Choroid plexus epithelial cell (primary cell): ENCODE data around the gene NMT2.

Source experiments
- DNase-seq: peaks from one replicate; pipeline ENCODE4 v3.0.0-alpha.2; 2010; ENCODE audit warnings: low read depth
- H3K4me3 ChIP-seq: 2 replicates; pipeline ENCODE4 v1.5.1; 2011; ENCODE audit warnings: low read depth, mild to moderate bottlenecking, control low read depth, low read length, moderate library complexity
- TF ChIP-seq, protein P1 (sequence below): conservative IDR thresholded peaks from 2 replicates; pipeline ENCODE4 v1.5.1; 2011; ENCODE audit warnings: low read depth, mild to moderate bottlenecking, control low read depth, inconsistent platforms, low read length, moderate library complexity

The NMT2 gene

DNA sequence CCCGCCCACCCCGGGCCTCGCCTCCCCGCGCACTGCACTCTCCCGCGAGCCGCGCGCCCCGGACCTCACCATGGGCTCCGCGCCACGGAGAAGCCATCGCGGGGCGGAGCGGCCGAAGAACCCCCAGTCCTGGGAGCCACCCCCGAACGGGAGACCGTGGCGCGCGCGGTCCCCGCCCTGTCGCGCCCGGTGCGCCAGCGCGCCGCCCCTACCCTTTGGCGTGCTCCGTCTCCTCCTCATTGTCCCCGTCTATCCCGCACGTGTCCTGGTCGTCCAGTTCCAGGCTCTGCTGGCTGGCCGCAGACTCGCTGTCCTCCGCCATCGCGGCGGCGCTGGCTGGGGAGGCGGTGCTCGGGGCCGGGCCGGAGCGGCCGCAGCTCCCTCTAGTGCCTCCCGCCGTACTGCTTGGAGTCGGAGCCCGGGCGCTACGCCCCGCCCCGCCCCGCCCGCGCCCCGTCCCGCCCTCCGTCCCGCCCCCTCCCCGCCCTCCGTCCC, at the start of gene NMT2:
TSS of gene NMT2 (minus strand) at position 403 of the 495 bp plus-strand sequence. CDS start at position 322, 81 bp downstream.
- peak within 1 kb of the TSS; percentile 85 for H3K4me3 ChIP-seq
- TF ChIP-seq, protein P1, sequence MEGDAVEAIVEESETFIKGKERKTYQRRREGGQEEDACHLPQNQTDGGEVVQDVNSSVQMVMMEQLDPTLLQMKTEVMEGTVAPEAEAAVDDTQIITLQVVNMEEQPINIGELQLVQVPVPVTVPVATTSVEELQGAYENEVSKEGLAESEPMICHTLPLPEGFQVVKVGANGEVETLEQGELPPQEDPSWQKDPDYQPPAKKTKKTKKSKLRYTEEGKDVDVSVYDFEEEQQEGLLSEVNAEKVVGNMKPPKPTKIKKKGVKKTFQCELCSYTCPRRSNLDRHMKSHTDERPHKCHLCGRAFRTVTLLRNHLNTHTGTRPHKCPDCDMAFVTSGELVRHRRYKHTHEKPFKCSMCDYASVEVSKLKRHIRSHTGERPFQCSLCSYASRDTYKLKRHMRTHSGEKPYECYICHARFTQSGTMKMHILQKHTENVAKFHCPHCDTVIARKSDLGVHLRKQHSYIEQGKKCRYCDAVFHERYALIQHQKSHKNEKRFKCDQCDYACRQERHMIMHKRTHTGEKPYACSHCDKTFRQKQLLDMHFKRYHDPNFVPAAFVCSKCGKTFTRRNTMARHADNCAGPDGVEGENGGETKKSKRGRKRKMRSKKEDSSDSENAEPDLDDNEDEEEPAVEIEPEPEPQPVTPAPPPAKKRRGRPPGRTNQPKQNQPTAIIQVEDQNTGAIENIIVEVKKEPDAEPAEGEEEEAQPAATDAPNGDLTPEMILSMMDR = peak; percentile 39
- no peak for DNase-seq

DNA sequence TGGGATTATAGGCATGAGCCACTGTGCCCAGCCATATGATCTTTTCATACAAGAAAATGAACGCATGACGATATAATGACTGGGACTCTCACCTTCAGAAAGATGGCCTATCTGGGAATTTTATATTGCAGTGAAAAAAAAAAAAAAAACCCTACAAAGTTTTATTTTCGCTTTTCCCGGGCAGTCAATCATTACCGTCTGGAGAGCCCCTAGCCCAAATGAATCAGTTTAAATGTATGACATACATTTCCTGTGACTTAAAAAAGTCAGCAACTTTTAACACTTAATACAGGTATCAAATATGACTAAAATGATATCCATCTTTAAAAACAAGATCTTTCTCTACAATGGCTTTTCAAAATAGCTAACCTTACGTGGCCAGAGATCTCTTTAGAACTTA, 48.2 kb upstream of the NMT2 start:
- no peak overlapping the region for H3K4me3 ChIP-seq
- TF ChIP-seq, protein P1 = no peak
- no peak for DNase-seq

DNA sequence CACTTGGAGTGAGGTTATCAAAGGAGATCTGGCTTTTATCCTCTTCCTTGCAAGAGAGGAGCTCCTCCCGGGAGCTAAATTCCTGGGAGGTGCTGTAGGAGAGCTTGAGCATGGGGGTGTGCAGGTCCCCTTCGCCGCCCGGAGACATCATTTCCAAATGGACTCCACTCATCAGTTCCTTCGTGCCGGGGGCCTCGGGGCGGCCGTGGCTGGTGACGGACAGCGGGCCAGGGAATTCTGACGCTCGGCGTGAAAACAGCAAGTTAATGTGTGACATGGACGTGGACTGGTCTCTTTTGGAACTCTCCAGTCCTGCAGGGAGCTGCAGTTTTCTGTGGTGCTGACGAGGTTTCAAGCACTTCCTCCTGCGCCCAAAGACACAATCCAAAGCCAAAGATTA, 45.7 kb upstream of the NMT2 start:
- no peak overlapping the region for H3K4me3 ChIP-seq
- TF ChIP-seq, protein P1 = no peak
- DNase-seq = no peak

DNA sequence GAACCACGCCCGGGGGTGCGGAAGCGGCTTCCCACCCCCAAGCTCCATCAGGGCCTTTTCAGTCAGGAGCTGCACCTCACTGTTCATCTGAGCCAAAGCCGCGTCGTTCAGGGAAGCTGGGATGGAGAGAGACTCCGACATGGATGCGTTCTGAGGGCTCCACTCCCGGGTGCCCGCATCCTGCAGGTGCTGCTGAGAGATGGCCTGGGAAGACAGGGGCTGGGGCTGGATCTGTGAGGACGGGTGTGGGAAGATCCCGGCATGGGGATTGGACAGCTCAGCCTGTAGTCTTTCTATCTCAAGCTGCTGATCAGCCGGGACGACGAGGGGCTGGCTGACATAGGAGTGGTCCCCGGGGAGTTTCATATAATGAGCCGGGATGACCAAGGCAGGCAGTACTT, 45.0 kb upstream of the NMT2 start:
- H3K4me3 ChIP-seq = no peak overlapping the region
- TF ChIP-seq, protein P1 = no peak

DNA sequence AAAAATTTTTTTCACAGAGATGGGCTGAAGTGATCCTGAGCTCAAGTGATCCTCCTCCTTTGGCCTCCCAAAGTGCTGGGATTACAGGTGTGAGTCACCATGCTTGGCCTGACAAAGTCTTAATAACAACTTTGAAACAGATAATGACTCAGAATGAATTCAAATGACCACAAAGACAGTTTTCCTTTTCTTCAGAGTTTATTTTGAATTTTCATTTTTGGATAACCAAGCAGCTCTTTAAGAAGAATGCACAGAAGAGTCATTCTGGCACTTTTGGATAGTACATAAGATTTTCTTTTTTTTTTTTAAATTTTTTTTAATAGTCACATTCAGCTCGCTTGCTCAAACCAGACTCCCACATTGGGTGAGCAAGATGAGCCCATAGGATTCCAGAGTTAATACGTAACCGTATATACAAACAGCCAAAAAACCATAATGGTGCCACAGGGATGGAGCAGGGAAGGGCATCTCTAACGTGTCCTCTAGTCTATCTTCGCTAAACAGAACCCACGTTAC, 43.0 kb upstream of the NMT2 start:
- no peak overlapping the region for H3K4me3 ChIP-seq
- TF ChIP-seq, protein P1 = no peak
- DNase-seq = peak; percentile 56

More for the DNA sequence above, 45.0 kb upstream of the NMT2 start:
- no peak for DNase-seq

DNA sequence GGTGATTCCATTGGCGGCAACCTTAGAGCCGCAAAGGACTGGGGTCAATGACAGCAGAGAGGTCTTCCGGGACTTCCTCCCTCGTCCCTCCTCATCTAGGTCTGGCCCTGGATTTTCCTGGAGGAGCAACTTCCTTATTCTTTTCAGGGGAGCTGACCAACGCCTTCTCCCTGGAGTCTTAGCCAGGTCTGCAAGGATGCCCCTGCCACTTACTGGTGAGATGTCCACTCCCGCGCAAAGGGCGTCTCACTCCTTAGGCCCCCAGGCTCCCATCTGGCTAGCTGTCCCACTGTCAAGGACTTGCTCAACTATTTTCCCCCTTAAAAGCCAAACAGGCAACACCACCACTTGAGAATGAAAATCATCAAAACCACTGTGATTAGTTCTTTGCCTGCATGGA, 42.0 kb upstream of the NMT2 start:
- DNase-seq = no peak
- TF ChIP-seq, protein P1 = no peak
- H3K4me3 ChIP-seq = no peak overlapping the region

DNA sequence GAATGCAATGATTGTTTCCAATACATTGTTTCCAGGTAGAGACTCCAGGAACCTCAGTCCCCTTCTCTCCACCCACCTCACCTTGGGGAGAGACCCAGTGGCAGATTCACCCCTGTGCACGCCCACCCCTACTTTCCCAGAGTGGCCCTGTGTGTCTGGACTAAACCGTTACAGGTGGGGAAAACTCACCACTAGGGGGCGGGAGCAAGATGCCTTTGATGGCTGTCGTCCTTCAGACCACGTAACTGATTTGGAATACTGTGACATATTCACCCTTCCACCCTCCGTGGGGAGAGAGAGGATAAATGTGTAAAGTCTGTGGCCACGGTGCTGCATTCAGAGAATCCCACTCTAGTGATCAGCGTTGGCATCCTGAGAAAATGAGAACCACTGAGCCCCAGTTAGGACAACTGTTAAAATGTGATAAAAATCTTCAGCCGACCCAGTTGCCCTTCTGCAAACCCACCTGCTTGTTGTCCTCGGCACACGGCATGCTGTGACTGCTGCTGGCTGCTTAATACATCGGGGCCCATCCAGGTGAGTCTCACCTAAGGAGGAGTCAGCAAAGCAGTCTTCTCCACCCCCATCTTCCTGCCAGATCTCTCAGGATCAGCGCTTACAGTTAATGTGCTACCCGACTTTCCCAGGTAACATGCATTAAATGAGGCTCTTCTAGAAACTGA, 41.5 kb upstream of the NMT2 start:
- H3K4me3 ChIP-seq = no peak overlapping the region
- TF ChIP-seq, protein P1 = peak; percentile 94
- DNase-seq = peak; percentile 83
